GM19238 (cell line): ENCODE measurements around the gene TK1.

Experiments used
- DNase-seq: peaks from one replicate; pipeline ENCODE4 v3.0.0; 2011; ENCODE audit warnings: low spot score; ENCODE audit not compliant: insufficient read length

The TK1 gene

GRCh38 chr17:78135858-78136500 is 50.9 kb downstream of the TK1 start:
- no peak for DNase-seq

GRCh38 chr17:78134899-78135385 is 51.9 kb downstream of the TK1 start:
- no peak for DNase-seq

GRCh38 chr17:78133971-78134898 is 52.6 kb downstream of the TK1 start:
- DNase-seq: peak; percentile 62

GRCh38 chr17:78133179-78133951 is 53.5 kb downstream of the TK1 start:
- DNase-seq: no peak

- no peak for DNase-seq
Observed at GRCh38 chr17:78132767-78133178, 54.1 kb downstream of the TK1 start.

GRCh38 chr17:78132084-78132676 is 54.7 kb downstream of the TK1 start:
- peak; percentile 58 for DNase-seq

GRCh38 chr17:78131172-78132083 is 55.4 kb downstream of the TK1 start:
- DNase-seq: no peak

- peak; percentile 84 for DNase-seq
Observed at GRCh38 chr17:78130437-78131101, 56.3 kb downstream of the TK1 start, which contains the start of gene TMC8. TSS of gene TMC8 (plus strand) at chr17:78130771. CDS start at chr17:78131589, 818 bp downstream.

GRCh38 chr17:78130090-78130436 is 56.8 kb downstream of the TK1 start:
- no peak for DNase-seq

GRCh38 chr17:78129351-78130089 is 57.3 kb downstream of the TK1 start:
- DNase-seq: no peak

- peak; percentile 72 for DNase-seq
Observed at GRCh38 chr17:78128551-78129350, 58.1 kb downstream of the TK1 start, which contains the start of gene TMC6. TSS of gene TMC6 (minus strand) at chr17:78128755. CDS start at chr17:78126832, 1,923 bp downstream.

GRCh38 chr17:78127888-78128550 is 58.8 kb downstream of the TK1 start:
- no peak for DNase-seq

- peak; percentile 81 for DNase-seq
Observed at GRCh38 chr17:78127239-78127887, 59.5 kb downstream of the TK1 start.

- no peak for DNase-seq
Observed at GRCh38 chr17:78126895-78127238, 60.0 kb downstream of the TK1 start.

- no peak for DNase-seq
Observed at GRCh38 chr17:78125976-78126894, 60.6 kb downstream of the TK1 start.
